HepG2 (cell line): ENCODE data around the gene MED9. TPM values are rescaled to one million over a fixed set of nuclear protein-coding genes. Genes with fewer than 3 reads are reported as not detected.
A peak's percentile ranks its signal among the peaks of the same experiment; 100 is the strongest.

Experiments
- FOXJ3 ChIP-seq: sonication (generic); formaldehyde crosslinking; IDR thresholded peaks from 2 replicates; pipeline ENCODE4 v1.4.0; 2020; ENCODE audit warnings: missing genetic modification reagents, mild to moderate bottlenecking, borderline replicate concordance
- HIVEP1 ChIP-seq: sonication (generic); formaldehyde crosslinking; IDR thresholded peaks from 2 replicates; pipeline ENCODE4 v1.4.0; 2020; ENCODE audit warnings: mild to moderate bottlenecking, missing genetic modification reagents
- KDM4B ChIP-seq: sonication (generic); formaldehyde crosslinking; IDR thresholded peaks from 2 replicates; pipeline ENCODE4 v1.4.0; 2020; ENCODE audit warnings: missing genetic modification reagents
- KDM5A ChIP-seq: fragments of 200-600 bp; sonication (generic); IDR thresholded peaks from 2 replicates; pipeline ENCODE4 v1.7.0; 2018; ENCODE audit warnings: antibody characterized with exemption, mild to moderate bottlenecking, low read length, borderline replicate concordance
- KLF12 ChIP-seq: sonication (generic); formaldehyde crosslinking; IDR thresholded peaks from 2 replicates; pipeline ENCODE4 v1.4.0; 2020; ENCODE audit warnings: missing genetic modification reagents, borderline replicate concordance
- RBM39 ChIP-seq: fragments of 200-400 bp; formaldehyde crosslinking; IDR thresholded peaks from one replicate; pipeline ENCODE4 v1.6.1; 2018; ENCODE audit warnings: antibody characterized with exemption, mild to moderate bottlenecking, low read depth, low read length; ENCODE audit not compliant: poor library complexity, severe bottlenecking
- TOE1 ChIP-seq: sonication (generic); formaldehyde crosslinking; IDR thresholded peaks from 2 replicates; pipeline ENCODE4 v1.4.0; 2020; ENCODE audit warnings: mild to moderate bottlenecking, missing genetic modification reagents
- ZNF296 ChIP-seq: sonication (generic); formaldehyde crosslinking; conservative IDR thresholded peaks from 2 replicates; pipeline ENCODE4 v1.5.0; 2020; ENCODE audit warnings: mild to moderate bottlenecking, missing genetic modification reagents
- ZNF567 ChIP-seq: sonication (generic); formaldehyde crosslinking; IDR thresholded peaks from 2 replicates; pipeline ENCODE4 v1.8.1; 2023; ENCODE audit warnings: mild to moderate bottlenecking, missing genetic modification reagents, borderline replicate concordance
- ZNF777 ChIP-seq: sonication (generic); formaldehyde crosslinking; IDR thresholded peaks from 2 replicates; pipeline ENCODE4 v1.4.0; 2020; ENCODE audit warnings: missing genetic modification reagents
- polyA plus RNA-seq, 8 experiments: library from polyadenylated mRNA; depleted of rRNA in 3 of 8; stranded (reverse) in 7 of 8; unstranded in 1 of 8; fragments of >200 nt; fragmentation: Illumina TruSeq in 4 of 8; extraction: Trizol in 4 of 8; gene quantifications; 2 replicates each; pipeline versions ENCODE4 v1.2.1 to v1.2.3, GENCODE V29; 2011 to 2016; ENCODE audit warnings: low read depth in 4 of 8, missing spikeins in 1 of 8, mixed read lengths in 1 of 8; ENCODE audit not compliant: insufficient read depth in 1 of 8
- total RNA-seq, 5 experiments: library from RNA; depleted of rRNA; stranded (reverse); fragments of >200 nt; fragmentation: Illumina TruSeq; extraction: Trizol; gene quantifications; 2 replicates each; pipeline ENCODE4 v1.2.3, GENCODE V29; 2016; ENCODE audit warnings: low read depth in 1 of 5
- TF ChIP-seq, protein P1 (sequence below): sonication (generic); formaldehyde crosslinking; IDR thresholded peaks from 2 replicates; pipeline ENCODE4 v1.4.0; 2020; ENCODE audit warnings: missing genetic modification reagents
- TF ChIP-seq, protein P2 (sequence below): sonication (generic); formaldehyde crosslinking; IDR thresholded peaks from 2 replicates; pipeline ENCODE4; 2020; ENCODE audit warnings: missing genetic modification reagents, mild to moderate bottlenecking, borderline replicate concordance
- TF ChIP-seq, protein P3 (sequence below): sonication (generic); formaldehyde crosslinking; IDR thresholded peaks from 2 replicates; pipeline ENCODE4 v1.5.1; 2020; ENCODE audit warnings: missing genetic modification reagents, mild to moderate bottlenecking, borderline replicate concordance

MED9 gene
- total and polyA plus RNA-seq, 2 of the 13 experiments (the other 11 are each of a cell fraction or from before 2014, with no cell fraction given): 11.9 to 15.1 TPM

DNA sequence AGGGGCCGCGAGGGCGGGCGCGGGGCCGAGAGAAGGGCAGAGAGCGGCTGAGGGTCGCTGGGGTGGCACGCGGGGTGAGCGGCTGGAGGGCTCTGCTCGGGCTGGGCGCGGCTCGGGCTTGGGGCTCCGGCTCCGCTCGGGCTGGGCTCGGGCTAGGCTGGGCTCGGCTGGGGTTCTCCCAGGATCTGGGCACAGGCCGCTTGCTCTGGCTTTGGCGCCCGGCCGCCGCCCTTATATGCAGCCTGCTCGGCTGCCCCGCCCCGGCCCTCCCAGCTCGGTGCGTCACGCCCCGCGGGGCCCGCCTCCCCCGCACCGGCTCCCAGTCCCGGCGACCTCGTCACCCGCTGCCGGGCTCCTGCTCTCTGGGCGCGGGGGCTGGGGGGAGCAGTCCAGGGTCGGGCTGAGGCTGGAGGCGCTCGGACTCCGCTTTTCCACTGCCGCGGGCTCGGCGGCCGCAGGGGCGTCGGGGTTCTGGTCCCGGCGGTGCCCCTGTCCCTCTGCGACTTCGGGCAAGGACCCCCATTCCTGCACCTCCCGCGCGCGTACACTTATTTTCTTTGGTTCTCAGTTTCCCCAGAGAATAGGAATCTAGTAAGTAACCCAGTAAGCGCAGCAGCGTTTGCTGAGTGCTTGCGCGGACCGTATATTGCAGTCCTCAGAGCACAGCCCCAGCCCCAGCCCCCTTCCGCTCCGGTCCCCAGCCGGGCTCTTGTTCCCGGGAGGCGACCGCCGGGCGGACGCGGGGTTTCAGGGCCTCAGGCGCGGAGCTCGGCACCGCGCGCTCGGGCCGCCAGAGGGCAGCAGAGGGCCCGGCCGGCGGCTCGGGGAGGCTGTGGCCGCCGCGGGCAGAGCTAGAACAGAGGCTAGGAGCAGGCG, 19.6 kb downstream of the MED9 start, which contains the start of gene RASD1 (continued):
- TF ChIP-seq, protein P1, sequence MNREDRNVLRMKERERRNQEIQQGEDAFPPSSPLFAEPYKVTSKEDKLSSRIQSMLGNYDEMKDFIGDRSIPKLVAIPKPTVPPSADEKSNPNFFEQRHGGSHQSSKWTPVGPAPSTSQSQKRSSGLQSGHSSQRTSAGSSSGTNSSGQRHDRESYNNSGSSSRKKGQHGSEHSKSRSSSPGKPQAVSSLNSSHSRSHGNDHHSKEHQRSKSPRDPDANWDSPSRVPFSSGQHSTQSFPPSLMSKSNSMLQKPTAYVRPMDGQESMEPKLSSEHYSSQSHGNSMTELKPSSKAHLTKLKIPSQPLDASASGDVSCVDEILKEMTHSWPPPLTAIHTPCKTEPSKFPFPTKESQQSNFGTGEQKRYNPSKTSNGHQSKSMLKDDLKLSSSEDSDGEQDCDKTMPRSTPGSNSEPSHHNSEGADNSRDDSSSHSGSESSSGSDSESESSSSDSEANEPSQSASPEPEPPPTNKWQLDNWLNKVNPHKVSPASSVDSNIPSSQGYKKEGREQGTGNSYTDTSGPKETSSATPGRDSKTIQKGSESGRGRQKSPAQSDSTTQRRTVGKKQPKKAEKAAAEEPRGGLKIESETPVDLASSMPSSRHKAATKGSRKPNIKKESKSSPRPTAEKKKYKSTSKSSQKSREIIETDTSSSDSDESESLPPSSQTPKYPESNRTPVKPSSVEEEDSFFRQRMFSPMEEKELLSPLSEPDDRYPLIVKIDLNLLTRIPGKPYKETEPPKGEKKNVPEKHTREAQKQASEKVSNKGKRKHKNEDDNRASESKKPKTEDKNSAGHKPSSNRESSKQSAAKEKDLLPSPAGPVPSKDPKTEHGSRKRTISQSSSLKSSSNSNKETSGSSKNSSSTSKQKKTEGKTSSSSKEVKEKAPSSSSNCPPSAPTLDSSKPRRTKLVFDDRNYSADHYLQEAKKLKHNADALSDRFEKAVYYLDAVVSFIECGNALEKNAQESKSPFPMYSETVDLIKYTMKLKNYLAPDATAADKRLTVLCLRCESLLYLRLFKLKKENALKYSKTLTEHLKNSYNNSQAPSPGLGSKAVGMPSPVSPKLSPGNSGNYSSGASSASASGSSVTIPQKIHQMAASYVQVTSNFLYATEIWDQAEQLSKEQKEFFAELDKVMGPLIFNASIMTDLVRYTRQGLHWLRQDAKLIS (CRISPR knock-in tag): no peak
- TF ChIP-seq, protein P2, sequence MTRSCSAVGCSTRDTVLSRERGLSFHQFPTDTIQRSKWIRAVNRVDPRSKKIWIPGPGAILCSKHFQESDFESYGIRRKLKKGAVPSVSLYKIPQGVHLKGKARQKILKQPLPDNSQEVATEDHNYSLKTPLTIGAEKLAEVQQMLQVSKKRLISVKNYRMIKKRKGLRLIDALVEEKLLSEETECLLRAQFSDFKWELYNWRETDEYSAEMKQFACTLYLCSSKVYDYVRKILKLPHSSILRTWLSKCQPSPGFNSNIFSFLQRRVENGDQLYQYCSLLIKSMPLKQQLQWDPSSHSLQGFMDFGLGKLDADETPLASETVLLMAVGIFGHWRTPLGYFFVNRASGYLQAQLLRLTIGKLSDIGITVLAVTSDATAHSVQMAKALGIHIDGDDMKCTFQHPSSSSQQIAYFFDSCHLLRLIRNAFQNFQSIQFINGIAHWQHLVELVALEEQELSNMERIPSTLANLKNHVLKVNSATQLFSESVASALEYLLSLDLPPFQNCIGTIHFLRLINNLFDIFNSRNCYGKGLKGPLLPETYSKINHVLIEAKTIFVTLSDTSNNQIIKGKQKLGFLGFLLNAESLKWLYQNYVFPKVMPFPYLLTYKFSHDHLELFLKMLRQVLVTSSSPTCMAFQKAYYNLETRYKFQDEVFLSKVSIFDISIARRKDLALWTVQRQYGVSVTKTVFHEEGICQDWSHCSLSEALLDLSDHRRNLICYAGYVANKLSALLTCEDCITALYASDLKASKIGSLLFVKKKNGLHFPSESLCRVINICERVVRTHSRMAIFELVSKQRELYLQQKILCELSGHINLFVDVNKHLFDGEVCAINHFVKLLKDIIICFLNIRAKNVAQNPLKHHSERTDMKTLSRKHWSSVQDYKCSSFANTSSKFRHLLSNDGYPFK: no peak
- no peak; the same call in 1 of the 2 replicates for TF ChIP-seq KDM5A
- TF ChIP-seq, protein P3, sequence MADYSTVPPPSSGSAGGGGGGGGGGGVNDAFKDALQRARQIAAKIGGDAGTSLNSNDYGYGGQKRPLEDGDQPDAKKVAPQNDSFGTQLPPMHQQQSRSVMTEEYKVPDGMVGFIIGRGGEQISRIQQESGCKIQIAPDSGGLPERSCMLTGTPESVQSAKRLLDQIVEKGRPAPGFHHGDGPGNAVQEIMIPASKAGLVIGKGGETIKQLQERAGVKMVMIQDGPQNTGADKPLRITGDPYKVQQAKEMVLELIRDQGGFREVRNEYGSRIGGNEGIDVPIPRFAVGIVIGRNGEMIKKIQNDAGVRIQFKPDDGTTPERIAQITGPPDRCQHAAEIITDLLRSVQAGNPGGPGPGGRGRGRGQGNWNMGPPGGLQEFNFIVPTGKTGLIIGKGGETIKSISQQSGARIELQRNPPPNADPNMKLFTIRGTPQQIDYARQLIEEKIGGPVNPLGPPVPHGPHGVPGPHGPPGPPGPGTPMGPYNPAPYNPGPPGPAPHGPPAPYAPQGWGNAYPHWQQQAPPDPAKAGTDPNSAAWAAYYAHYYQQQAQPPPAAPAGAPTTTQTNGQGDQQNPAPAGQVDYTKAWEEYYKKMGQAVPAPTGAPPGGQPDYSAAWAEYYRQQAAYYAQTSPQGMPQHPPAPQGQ (CRISPR knock-in tag): no peak
- no peak for TF ChIP-seq HIVEP1 (CRISPR knock-in tag)
- TF ChIP-seq FOXJ3 (CRISPR knock-in tag): no peak
- TF ChIP-seq ZNF296 (CRISPR knock-in tag): no peak
- 0 out of 2 replicates have a peak, but pooled peaks have one; percentile 17 for TF ChIP-seq KLF12 (CRISPR knock-in tag)
- TF ChIP-seq KDM4B (CRISPR knock-in tag): no peak
- TF ChIP-seq RBM39: peak; percentile 38
- no peak for TF ChIP-seq TOE1 (CRISPR knock-in tag)
- TF ChIP-seq ZNF777 (CRISPR knock-in tag): peak; percentile 40
- 0 out of 2 replicates have a peak, but pooled peaks have one; percentile 56 for TF ChIP-seq ZNF567
